Activated CD8-positive, alpha-beta memory T cell treated with anti-CD3 and anti-CD28 coated beads, Interleukin-2, amount 50 U/mL, for 1 hour (primary cell): ENCODE data around the gene GALNTL6.

Experiments used
- DNase-seq: peaks from one replicate; pipeline ENCODE4 v3.0.0-alpha.2; 2020; ENCODE audit errors: extremely low read depth

Gene GALNTL6

GRCh38 chr4:172547724-172548123, 734.5 kb downstream of the GALNTL6 start:
- no peak for DNase-seq

GRCh38 chr4:172553216-172553615, 740.0 kb downstream of the GALNTL6 start:
- no peak for DNase-seq

GRCh38 chr4:172554588-172554987, 741.4 kb downstream of the GALNTL6 start:
- DNase-seq = no peak

- no peak for DNase-seq
These were observed 742.5 kb downstream of the GALNTL6 start for GRCh38 chr4:172555725-172556124.

GRCh38 chr4:172573899-172574298, 760.7 kb downstream of the GALNTL6 start:
- DNase-seq = no peak

- DNase-seq = no peak
These were observed 765.5 kb downstream of the GALNTL6 start for GRCh38 chr4:172578712-172579111.

GRCh38 chr4:172584816-172585215, 771.6 kb downstream of the GALNTL6 start:
- no peak for DNase-seq

- no peak for DNase-seq
These were observed 783.0 kb downstream of the GALNTL6 start for GRCh38 chr4:172596206-172596605.

- DNase-seq = no peak
These were observed 786.4 kb downstream of the GALNTL6 start for GRCh38 chr4:172599554-172599953.

GRCh38 chr4:172601195-172601594, 788.0 kb downstream of the GALNTL6 start:
- no peak for DNase-seq

GRCh38 chr4:172619218-172619617, 806.0 kb downstream of the GALNTL6 start:
- DNase-seq = no peak

GRCh38 chr4:172619798-172620197, 806.6 kb downstream of the GALNTL6 start:
- no peak for DNase-seq

GRCh38 chr4:172628263-172628662, 815.1 kb downstream of the GALNTL6 start:
- no peak for DNase-seq

GRCh38 chr4:172630280-172630679, 817.1 kb downstream of the GALNTL6 start:
- DNase-seq = no peak

- DNase-seq = no peak
These were observed 818.6 kb downstream of the GALNTL6 start for GRCh38 chr4:172631832-172632231.

GRCh38 chr4:172648471-172648870, 835.3 kb downstream of the GALNTL6 start:
- DNase-seq = no peak

GRCh38 chr4:172649143-172649542, 835.9 kb downstream of the GALNTL6 start:
- no peak for DNase-seq

- no peak for DNase-seq
These were observed 837.7 kb downstream of the GALNTL6 start for GRCh38 chr4:172650758-172651530.

- no peak for DNase-seq
These were observed 838.8 kb downstream of the GALNTL6 start for GRCh38 chr4:172651961-172652360.

GRCh38 chr4:172652369-172652768, 839.2 kb downstream of the GALNTL6 start:
- DNase-seq = no peak

- no peak for DNase-seq
These were observed 840.5 kb downstream of the GALNTL6 start for GRCh38 chr4:172653676-172654075.

GRCh38 chr4:172654457-172654856, 841.3 kb downstream of the GALNTL6 start:
- DNase-seq = no peak

- no peak for DNase-seq
These were observed 842.9 kb downstream of the GALNTL6 start for GRCh38 chr4:172656055-172656454.

GRCh38 chr4:172657081-172657480, 843.9 kb downstream of the GALNTL6 start:
- no peak for DNase-seq
